ENCODE measurements around the gene GTF2H1. TPM values are rescaled to one million over a fixed set of nuclear protein-coding genes. Genes with fewer than 3 reads are reported as not detected.

The GTF2H1 gene
- total RNA-seq, 1 experiment from 2014 or later, result 39.4 TPM

- H3K27me3 Mint-ChIP-seq (ENCODE audit: low read depth), result no peaks in the 10 kb centered on the region
- no peaks in the 10 kb centered on the region for H3K9me3 ChIP-seq (ENCODE audit: control insufficient read depth, low read depth, low read length)
- H3K79me2 ChIP-seq (ENCODE audit: insufficient read depth, low read length), result no peaks in the 10 kb centered on the region; the same call in 1 of the 2 replicates
- DNase-seq, result no peak
- H3K23ac ChIP-seq (ENCODE audit: insufficient read length, low read depth, low read length), result no peak overlapping the region
- H4K20me1 ChIP-seq (ENCODE audit: control insufficient read depth, insufficient read depth, insufficient read length), result no peaks in the 10 kb centered on the region
- no peak overlapping the region for H3K27ac Mint-ChIP-seq
- no peak overlapping the region for H3K18ac ChIP-seq (ENCODE audit: insufficient read length, low read depth, low read length)
- no peak overlapping the region for H2AFZ ChIP-seq (ENCODE audit: low read length)
- no peak overlapping the region for H3T11ph ChIP-seq (ENCODE audit: low read length)
- H2AK5ac ChIP-seq (ENCODE audit: insufficient read length, low read length), result no peak overlapping the region
- H3K36me3 Mint-ChIP-seq (ENCODE audit: insufficient read depth in 1 of 3, low read depth in 3 of 3), result peaks cover 9 to 64% (median 48%) of the 10 kb centered on the region in 3 experiments; a peak in 6 of 7 replicates
- 0 out of 4 replicates have a peak, but pooled peaks cover 0 to 5% of the 10 kb centered on the region in 2 experiments for H3K4me1 Mint-ChIP-seq
- H2BK12ac ChIP-seq (ENCODE audit: insufficient read length, low read depth, low read length), result no peak overlapping the region
- no peak overlapping the region for H4K8ac ChIP-seq (replicated peaks; ENCODE audit: insufficient read length, low read depth, low read length)
- H3K56ac ChIP-seq (ENCODE audit: insufficient read length, low read depth, low read length), result no peak overlapping the region
- H4K5ac ChIP-seq (ENCODE audit: insufficient read length, low read depth, low read length), result no peak overlapping the region
- no peak overlapping the region for H2BK120ac ChIP-seq (ENCODE audit: low read depth, low read length, poor library complexity, severe bottlenecking)
- no peak overlapping the region for H3K4ac ChIP-seq (ENCODE audit: low read depth, low read length)
- H3K9ac ChIP-seq (ENCODE audit: extremely low read depth, insufficient read length, low read length), result no peak overlapping the region
- no peak for TF ChIP-seq CTCF (conservative IDR thresholded peaks at IDR 0.05)
- no peaks in the 10 kb centered on the region for H3K9me3 Mint-ChIP-seq
- no peak overlapping the region for H4K91ac ChIP-seq (ENCODE audit: insufficient read length, low read depth, low read length)
- H3K4me3 Mint-ChIP-seq, result no peak overlapping the region
- no peaks in the 10 kb centered on the region for H3K27me3 ChIP-seq (ENCODE audit: insufficient read depth, low read length)
- H2BK5ac ChIP-seq (ENCODE audit: insufficient read length, low read length), result no peak overlapping the region
- H3K79me1 ChIP-seq (ENCODE audit: insufficient read depth, low read depth, low read length, poor library complexity, severe bottlenecking), result no peaks in the 10 kb centered on the region
- no peak overlapping the region for H3K27ac ChIP-seq (ENCODE audit: insufficient read length, low read depth, low read length)
- no peak overlapping the region for H2BK20ac ChIP-seq (ENCODE audit: low read depth, low read length, poor library complexity, severe bottlenecking)
- H2BK15ac ChIP-seq (ENCODE audit: low read depth, low read length), result no peak overlapping the region
- no peak overlapping the region for H3K14ac ChIP-seq (ENCODE audit: insufficient read depth, low read length)
- WGBS (ENCODE audit: extremely low coverage, insufficient read length, low lambda C conversion rate), result no CpG with 5 or more reads among the region's 5 CpGs
- no peak overlapping the region for H3K4me2 ChIP-seq (ENCODE audit: insufficient read depth, insufficient read length, low read length)
- no peaks in the 10 kb centered on the region for H3K4me1 ChIP-seq (ENCODE audit: insufficient read depth, low read length)
- H3K23me2 ChIP-seq (ENCODE audit: insufficient read length, low read depth, low read length, poor library complexity, severe bottlenecking), result no peaks in the 10 kb centered on the region
These were observed 12.7 kb upstream of the GTF2H1 start for GRCh38 chr11:18309691-18310090.

Measured in H9 (cell line).